Middle frontal gyrus (tissue), 1 donor: ENCODE measurements around the gene TACC2.

Experiments used
- DNase-seq: peaks from one replicate; pipeline ENCODE4 v3.0.0-alpha.2; 2015; ENCODE audit warnings: low spot score; ENCODE audit errors: extremely low spot score

TACC2 gene

GRCh38 chr10:122120008-122120744, 131.2 kb downstream of the TACC2 start:
- DNase-seq = no peak

- no peak for DNase-seq
Observed at GRCh38 chr10:122121059-122121458, 132.1 kb downstream of the TACC2 start.

- no peak for DNase-seq
Observed at GRCh38 chr10:122122493-122122892, 133.5 kb downstream of the TACC2 start.

GRCh38 chr10:122123186-122123585, 134.2 kb downstream of the TACC2 start:
- DNase-seq = no peak

GRCh38 chr10:122124342-122124741, 135.4 kb downstream of the TACC2 start:
- no peak for DNase-seq

GRCh38 chr10:122124808-122125207, 135.8 kb downstream of the TACC2 start:
- DNase-seq = no peak

- no peak for DNase-seq
Observed at GRCh38 chr10:122126763-122127659, 138.0 kb downstream of the TACC2 start.

GRCh38 chr10:122127943-122128342, 139.0 kb downstream of the TACC2 start:
- DNase-seq = no peak

- DNase-seq = no peak
Observed at GRCh38 chr10:122128357-122128756, 139.4 kb downstream of the TACC2 start.

GRCh38 chr10:122130474-122131110, 141.6 kb downstream of the TACC2 start:
- DNase-seq = no peak

GRCh38 chr10:122132331-122132755, 143.4 kb downstream of the TACC2 start:
- no peak for DNase-seq

- DNase-seq = no peak
Observed at GRCh38 chr10:122132882-122133565, 144.1 kb downstream of the TACC2 start.

GRCh38 chr10:122135251-122136025, 146.5 kb downstream of the TACC2 start:
- DNase-seq = no peak

- DNase-seq = no peak
Observed at GRCh38 chr10:122138831-122139625, 150.1 kb downstream of the TACC2 start.

- DNase-seq = no peak
Observed at GRCh38 chr10:122139627-122140170, 150.7 kb downstream of the TACC2 start.

- no peak for DNase-seq
Observed at GRCh38 chr10:122140461-122140902, 151.5 kb downstream of the TACC2 start.

- no peak for DNase-seq
Observed at GRCh38 chr10:122140941-122141623, 152.1 kb downstream of the TACC2 start.

GRCh38 chr10:122141821-122142640, 153.1 kb downstream of the TACC2 start:
- no peak for DNase-seq
